Gastrocnemius medialis (tissue), 4 donors: ENCODE measurements around the gene LMO2.

Source experiments
- POLR2A ChIP-seq, 2 donors: fragments of 450-650 bp; IDR thresholded peaks; one replicate each; pipeline ENCODE4 v1.6.1; 2017; ENCODE audit warnings: antibody characterized with exemption in 2 of 2, mild to moderate bottlenecking in 2 of 2, moderate library complexity in 2 of 2
- TF ChIP-seq, protein P1 (sequence below), 5 experiments: fragments of 450-650 bp in 3 of 5; fragments of 200-600 bp in 2 of 5; sonication (generic) in 2 of 5; IDR thresholded peaks in 4 of 5; conservative IDR thresholded peaks in 1 of 5; 1 replicate in 4 of 5; 2 replicates in 1 of 5; pipeline ENCODE4 v1.5.1; 2016 to 2019; ENCODE audit warnings: antibody characterized with exemption in 5 of 5, mild to moderate bottlenecking in 3 of 5, moderate library complexity in 3 of 5

DNA sequence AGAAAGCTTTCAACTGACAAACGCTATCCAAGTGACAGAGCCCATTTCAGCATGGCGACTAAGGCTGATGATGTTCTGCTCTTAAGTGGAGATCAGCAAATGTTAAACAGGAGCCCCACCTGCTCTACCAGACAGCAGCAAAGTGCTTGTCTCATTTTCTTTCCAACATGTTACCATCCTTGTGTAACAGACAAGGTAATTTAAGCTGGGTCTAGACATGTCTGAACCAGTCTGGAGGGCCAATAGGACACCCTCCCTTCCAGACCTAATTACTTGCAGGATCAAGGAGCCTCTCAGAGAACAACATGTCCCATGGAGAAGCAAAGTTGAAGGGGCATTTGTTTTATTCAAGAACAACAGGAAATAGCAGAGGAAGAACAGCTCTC, 3.9 kb upstream of the LMO2 start:
- TF ChIP-seq, protein P1, sequence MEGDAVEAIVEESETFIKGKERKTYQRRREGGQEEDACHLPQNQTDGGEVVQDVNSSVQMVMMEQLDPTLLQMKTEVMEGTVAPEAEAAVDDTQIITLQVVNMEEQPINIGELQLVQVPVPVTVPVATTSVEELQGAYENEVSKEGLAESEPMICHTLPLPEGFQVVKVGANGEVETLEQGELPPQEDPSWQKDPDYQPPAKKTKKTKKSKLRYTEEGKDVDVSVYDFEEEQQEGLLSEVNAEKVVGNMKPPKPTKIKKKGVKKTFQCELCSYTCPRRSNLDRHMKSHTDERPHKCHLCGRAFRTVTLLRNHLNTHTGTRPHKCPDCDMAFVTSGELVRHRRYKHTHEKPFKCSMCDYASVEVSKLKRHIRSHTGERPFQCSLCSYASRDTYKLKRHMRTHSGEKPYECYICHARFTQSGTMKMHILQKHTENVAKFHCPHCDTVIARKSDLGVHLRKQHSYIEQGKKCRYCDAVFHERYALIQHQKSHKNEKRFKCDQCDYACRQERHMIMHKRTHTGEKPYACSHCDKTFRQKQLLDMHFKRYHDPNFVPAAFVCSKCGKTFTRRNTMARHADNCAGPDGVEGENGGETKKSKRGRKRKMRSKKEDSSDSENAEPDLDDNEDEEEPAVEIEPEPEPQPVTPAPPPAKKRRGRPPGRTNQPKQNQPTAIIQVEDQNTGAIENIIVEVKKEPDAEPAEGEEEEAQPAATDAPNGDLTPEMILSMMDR (IDR thresholded peaks at IDR 0.05 in 4 of 5, conservative IDR thresholded peaks at IDR 0.05 in 1 of 5): no peak
- TF ChIP-seq POLR2A (IDR thresholded peaks at IDR 0.05): no peak
